NCI-H2081 treated with DMSO at 0.1 percent for 48 hours (cell line): ENCODE data around the gene MAP7.
"Not testable (repeated sequence)": the region's sequence is repeated elsewhere in the genome, so short reads cannot be mapped to it uniquely, and the experiment has no call there.

ENCODE experiments used
- DNase-seq: peaks from one replicate; lab custom pipeline; 2025; lab: John Stamatoyannopoulos, UW

The MAP7 gene

GRCh38 chr6:136334465-136334846, 215.8 kb downstream of the MAP7 start:
- no peak for DNase-seq

DNA sequence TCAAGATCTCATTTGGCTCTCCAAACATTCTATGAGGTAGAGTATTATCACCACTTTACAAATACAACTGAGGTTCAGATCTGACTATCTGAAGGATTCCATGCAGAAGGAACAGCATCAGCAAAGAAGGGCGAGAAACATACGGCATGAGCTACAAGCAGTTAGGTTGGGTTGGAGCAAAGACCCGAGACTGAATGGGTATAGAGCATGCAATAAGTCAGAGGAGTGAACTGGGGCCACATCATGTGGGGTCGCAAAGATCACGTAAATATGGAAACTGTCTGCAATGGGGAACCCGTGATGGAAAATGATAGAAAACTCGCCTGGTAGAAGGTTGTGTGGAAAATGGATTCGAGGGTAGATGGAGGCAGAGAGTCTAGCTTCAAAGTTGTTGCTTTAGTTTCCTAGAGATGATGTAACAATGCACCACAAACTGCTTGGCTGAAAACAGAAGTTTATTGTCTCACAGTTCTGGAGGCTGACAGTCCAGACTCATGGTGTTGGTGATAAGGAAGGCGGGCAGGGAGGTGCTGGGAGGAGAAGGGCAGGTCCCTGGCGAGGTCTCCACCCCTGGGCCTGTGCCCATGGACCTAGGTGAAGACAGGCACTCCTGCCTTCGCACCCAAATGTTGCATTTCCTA, 216.3 kb downstream of the MAP7 start:
- no peak for DNase-seq

GRCh38 chr6:136331461-136331860, 218.8 kb downstream of the MAP7 start:
- DNase-seq, result no peak

DNA sequence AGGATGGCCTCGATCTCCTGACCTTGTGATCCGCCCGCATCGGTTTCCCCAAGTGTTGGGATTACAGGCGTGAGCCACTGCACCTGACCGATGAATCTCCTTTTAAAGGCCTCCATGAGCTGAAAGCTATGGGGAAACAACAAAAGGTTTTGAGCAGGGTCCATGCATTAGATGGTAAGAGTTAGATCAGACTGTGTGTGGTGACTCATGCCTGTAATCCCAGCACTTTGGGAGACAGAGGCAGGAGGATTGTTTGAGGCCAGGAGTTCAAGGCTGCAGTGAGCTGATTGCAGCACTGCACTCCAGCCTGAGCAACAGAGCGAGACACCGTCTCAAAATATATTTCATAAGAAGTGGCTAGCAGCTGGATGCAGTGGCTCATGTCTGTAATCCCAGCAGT, 219.6 kb downstream of the MAP7 start:
- no peak for DNase-seq

DNA sequence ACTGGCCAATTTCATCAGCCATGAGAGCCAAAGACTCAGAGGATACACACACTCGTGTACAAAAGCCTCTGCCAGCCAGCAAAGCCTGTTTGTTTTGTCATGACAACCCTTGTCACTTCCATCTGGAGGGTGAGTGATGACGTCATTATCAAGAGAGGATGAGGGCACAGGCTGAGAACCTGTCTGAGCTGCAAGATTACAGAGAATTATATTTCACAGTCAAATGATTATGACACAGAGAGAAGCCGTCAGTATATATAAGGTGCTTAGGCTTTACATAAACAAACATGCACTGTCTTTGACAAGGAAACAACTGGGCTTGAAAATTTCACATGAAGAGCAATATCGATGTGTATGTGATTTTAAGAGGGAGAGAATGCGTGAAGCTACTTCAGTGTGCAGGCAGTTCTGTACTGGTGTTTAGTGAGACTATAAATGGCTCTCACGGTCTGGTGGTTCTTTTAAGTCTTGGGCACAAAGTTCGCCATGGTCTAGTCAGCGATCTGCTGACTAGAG, 224.1 kb downstream of the MAP7 start:
- no peak for DNase-seq

DNA sequence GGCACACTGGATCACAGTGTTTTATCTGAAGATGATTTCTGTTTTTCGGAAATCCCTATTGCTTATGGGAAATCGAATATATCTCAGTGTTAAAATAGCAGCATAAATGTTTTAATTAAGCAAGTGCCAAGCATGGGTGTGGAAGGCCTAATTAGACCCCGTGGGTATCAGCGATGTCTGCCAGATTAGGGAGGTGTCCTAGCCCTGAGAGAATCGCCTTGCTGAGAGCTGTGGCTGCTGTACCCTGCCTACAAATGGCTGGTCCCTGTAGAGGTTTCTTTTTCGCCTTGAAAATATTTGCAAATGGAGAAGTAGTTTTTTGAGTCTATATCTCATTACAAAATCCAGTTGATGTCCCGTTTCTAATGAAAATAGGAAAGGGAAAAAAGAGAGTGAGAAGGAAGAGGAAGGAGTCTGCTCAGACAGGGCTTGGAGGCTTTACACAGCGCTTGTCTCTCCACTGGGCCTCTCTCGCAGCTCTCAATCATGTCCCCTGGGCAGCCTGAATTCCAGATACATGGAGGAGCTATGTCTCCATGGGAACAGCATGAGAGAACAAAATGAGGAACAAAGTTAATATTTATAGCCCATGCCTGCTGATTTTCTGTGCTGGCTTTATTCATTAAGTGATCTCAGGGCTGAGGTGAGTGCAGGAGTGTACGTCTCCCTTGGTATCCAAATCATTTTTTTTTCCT, 225.4 kb downstream of the MAP7 start:
- DNase-seq, result no peak

GRCh38 chr6:136323431-136324112, 226.7 kb downstream of the MAP7 start:
- no peak for DNase-seq

DNA sequence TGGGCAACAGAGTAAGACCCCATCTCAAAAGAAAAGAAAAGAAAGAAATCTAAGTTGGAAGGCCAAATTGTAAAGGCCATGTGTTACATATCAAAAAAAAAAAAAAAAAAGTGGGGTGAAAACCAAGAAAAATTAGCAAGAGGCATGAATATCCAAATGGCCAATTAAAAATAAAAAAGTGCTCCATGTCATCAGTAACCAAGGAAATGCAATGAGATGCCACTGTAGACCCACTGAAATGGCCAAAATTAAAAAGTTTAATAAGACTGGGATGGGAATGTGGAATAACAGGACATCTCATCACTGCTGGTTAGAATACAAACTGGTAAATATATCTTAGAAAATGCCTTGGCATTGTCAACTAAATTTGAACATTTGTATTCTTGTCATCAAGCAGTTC, 230.5 kb downstream of the MAP7 start:
- DNase-seq, result no peak

- DNase-seq, result no peak
These were observed 231.5 kb downstream of the MAP7 start for GRCh38 chr6:136318676-136319075.

DNA sequence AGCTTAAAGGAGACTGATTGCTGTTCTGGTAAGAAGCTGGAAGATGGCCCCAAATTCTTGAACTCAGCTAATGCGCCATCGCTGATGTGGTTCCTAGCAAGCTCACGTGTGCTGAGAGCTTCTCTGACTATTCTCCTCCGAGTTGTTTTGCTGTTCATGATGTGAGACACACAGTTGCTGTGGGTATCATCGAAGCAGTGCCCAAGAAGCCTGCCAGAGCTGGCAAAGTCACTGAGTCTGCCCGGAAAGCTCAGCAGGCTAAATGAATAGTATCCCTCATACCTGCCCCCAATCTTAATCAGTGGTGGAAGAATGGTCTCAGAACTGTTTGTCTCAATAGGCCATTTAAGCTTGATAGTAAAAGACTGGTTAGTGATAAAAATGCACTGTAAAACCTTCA, 232.3 kb downstream of the MAP7 start:
- no peak for DNase-seq

- DNase-seq, result peak; percentile 15
These were observed 233.1 kb downstream of the MAP7 start for GRCh38 chr6:136317021-136317694.

DNA sequence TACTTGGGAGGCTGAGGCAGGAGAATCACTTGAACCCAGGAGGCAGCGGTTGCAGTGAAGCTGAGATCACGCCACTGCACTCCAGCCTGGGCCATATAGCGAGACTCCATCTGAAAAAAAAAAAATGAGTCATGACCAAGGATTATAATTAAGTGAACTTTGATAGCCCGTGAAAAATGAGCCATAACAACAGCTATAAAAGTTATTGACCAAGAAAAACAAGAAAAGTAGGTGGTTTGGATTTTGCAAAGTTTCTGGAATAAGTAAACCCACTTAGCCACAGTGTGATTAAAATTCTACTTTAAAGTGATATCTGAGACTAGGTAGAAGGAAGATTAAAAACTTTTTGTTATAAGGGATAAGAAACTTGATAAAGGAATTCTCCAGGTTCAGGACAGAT, 234.6 kb downstream of the MAP7 start:
- DNase-seq, result no peak

GRCh38 chr6:136312975-136313374, 237.2 kb downstream of the MAP7 start:
- DNase-seq, result no peak

GRCh38 chr6:136309729-136310311, 240.4 kb downstream of the MAP7 start:
- DNase-seq, result no peak

DNA sequence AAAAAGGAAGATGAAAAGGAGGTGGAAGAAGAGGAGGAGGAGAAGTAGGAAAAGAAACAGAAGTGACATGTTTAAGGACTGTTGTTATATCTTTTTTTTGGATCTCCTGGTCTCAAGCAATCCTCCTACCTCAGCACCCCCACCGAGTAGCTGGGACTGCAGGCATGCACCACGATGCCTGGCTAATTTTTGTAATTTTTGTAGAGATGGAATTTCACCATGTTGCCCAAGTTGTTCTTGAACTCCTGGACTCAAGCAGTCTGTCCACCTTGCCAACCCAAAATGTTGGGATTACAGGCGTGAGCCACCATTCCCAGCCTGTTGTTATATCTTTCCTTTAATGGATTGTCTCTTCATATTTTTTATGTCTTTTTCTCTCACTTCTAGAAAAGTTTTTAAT, 241.1 kb downstream of the MAP7 start:
- DNase-seq, result no peak

DNA sequence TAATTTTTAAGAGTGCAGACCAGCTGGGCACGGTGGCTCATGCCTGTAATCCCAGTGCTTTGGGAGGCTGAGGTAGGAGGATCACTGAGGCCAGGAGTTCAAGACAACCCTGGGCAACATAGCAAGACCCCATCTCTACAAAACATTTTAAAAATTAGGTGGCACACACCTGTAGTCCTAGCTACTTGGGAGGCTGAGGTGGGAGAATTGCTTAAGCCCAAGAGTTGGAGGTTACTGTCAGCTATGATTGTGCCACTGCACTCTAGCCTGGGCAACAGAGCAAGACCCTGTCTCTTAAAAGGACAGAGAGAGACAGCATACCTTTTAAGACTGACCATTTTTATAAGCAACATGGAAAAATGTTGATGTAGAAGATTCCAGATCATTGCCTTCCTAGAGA, 241.8 kb downstream of the MAP7 start:
- not testable (repeated sequence) for DNase-seq

- no peak for DNase-seq
These were observed 242.9 kb downstream of the MAP7 start for GRCh38 chr6:136307351-136307750.

GRCh38 chr6:136306466-136306865, 243.8 kb downstream of the MAP7 start:
- DNase-seq, result no peak

- no peak for DNase-seq
These were observed 245.8 kb downstream of the MAP7 start for GRCh38 chr6:136304410-136304809.

GRCh38 chr6:136303516-136303915, 246.7 kb downstream of the MAP7 start:
- DNase-seq, result no peak

- no peak for DNase-seq
These were observed 255.6 kb downstream of the MAP7 start for GRCh38 chr6:136294621-136295020.
